ENCODE results near the gene PRKAR1B.

DNA sequence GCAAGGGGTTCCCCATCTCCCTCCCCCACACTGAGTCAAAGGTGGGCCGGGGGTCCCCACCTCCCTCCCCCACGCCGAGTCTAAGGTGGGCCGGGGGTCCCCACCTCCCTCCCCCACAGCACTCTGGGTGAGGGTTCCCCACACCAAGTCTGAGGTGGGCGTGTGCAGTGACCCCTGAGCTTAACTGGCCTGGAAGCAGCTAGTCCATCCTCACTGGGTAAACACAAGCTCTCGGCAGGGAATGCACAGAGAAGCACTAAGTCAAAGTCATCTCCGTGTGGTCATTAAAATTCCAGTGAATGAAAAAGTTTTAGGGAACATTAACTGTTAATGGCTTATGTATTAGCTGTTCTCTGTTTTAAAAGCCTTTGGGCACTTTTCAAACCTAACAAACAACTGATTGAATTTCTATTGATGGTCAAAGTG, 43.7 kb upstream of the PRKAR1B start:
- TF ChIP-seq POLR2A (IDR thresholded peaks at IDR 0.05) = no peak
- TF ChIP-seq, protein P1, sequence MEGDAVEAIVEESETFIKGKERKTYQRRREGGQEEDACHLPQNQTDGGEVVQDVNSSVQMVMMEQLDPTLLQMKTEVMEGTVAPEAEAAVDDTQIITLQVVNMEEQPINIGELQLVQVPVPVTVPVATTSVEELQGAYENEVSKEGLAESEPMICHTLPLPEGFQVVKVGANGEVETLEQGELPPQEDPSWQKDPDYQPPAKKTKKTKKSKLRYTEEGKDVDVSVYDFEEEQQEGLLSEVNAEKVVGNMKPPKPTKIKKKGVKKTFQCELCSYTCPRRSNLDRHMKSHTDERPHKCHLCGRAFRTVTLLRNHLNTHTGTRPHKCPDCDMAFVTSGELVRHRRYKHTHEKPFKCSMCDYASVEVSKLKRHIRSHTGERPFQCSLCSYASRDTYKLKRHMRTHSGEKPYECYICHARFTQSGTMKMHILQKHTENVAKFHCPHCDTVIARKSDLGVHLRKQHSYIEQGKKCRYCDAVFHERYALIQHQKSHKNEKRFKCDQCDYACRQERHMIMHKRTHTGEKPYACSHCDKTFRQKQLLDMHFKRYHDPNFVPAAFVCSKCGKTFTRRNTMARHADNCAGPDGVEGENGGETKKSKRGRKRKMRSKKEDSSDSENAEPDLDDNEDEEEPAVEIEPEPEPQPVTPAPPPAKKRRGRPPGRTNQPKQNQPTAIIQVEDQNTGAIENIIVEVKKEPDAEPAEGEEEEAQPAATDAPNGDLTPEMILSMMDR (IDR thresholded peaks at IDR 0.05 in 4 of 5, conservative IDR thresholded peaks at IDR 0.05 in 1 of 5) = no peak

All from gastrocnemius medialis (tissue), 4 donors.